IMR-90 (cell line): ENCODE data around the gene FRZB. TPM values are rescaled to one million over a fixed set of nuclear protein-coding genes. Genes with fewer than 3 reads are reported as not detected.

ENCODE experiments used
- ATAC-seq: fragments of 200-7000 bp; cut with Tn5 transposase; 2 replicates; pipeline ENCODE4 v1.9.1; 2020; ENCODE audit warnings: low read depth, mild to moderate bottlenecking, moderate library complexity
- BruUV-seq: library from RNA; stranded (reverse); fragments of 400-500 nt; replicated peaks from 2 replicates; lab custom pipeline; 2021; lab: Mats Ljungman, UMichigan
- CTCF ChIA-PET: fragments of 300-600 bp; formaldehyde crosslinking; extraction: SDS; loops from one replicate; lab custom pipeline; 2021; ENCODE audit warnings: antibody characterized with exemption; lab: Yijun Ruan, JAX
- POLR2A ChIA-PET: fragments of 300-600 bp; sonication (Branson Sonifier 250); formaldehyde crosslinking; loops from one replicate; lab custom pipeline; 2022; ENCODE audit warnings: antibody characterized with exemption; ENCODE audit not compliant: unreplicated experiment; lab: Charles Lee
- DNase-seq: peaks from one replicate; pipeline ENCODE4 v3.0.0; 2013
- H2AFZ ChIP-seq: replicated peaks from 2 replicates; pipeline ENCODE3; 2013; ENCODE audit warnings: low read length, mild to moderate bottlenecking; ENCODE audit not compliant: poor library complexity
- H2AK5ac ChIP-seq: 2 replicates; pipeline ENCODE4 v1.6.1; 2013; ENCODE audit warnings: low read depth, low read length, inconsistent platforms
- H2AK9ac ChIP-seq: replicated peaks from 2 replicates; pipeline ENCODE3; 2013; ENCODE audit warnings: mild to moderate bottlenecking, low read depth, low read length, moderate library complexity; ENCODE audit not compliant: poor library complexity
- H2BK120ac ChIP-seq: 2 replicates; pipeline ENCODE4 v1.6.1; 2013; ENCODE audit warnings: low read depth, low read length, inconsistent platforms
- H2BK15ac ChIP-seq: 3 replicates; pipeline ENCODE4 v1.6.1; 2013; ENCODE audit warnings: low read depth, low read length, inconsistent platforms
- H2BK20ac ChIP-seq: 2 replicates; pipeline ENCODE4 v1.6.1; 2013; ENCODE audit warnings: low read depth, mild to moderate bottlenecking, inconsistent platforms, low read length, moderate library complexity
- H2BK5ac ChIP-seq: 2 replicates; pipeline ENCODE4 v1.6.1; 2013; ENCODE audit warnings: mild to moderate bottlenecking, low read depth, low read length, inconsistent platforms; ENCODE audit not compliant: poor library complexity, severe bottlenecking
- H3K14ac ChIP-seq: replicated peaks from 2 replicates; pipeline ENCODE4 v1.6.1; 2013; ENCODE audit warnings: low read depth, low read length, inconsistent platforms
- H3K18ac ChIP-seq: 2 replicates; pipeline ENCODE4 v1.6.1; 2013; ENCODE audit warnings: low read depth, low read length, control low read depth
- H3K23ac ChIP-seq: 2 replicates; pipeline ENCODE4 v1.6.1; 2013; ENCODE audit warnings: low read depth, low read length, inconsistent platforms
- H3K27ac ChIP-seq: 2 replicates; pipeline ENCODE4 v1.5.1; 2013; ENCODE audit warnings: mild to moderate bottlenecking, control low read depth, low read length; ENCODE audit not compliant: insufficient read depth
- H3K27me3 ChIP-seq: 2 replicates; pipeline ENCODE4 v1.6.1; 2013; ENCODE audit warnings: low read length; ENCODE audit not compliant: control insufficient read depth, insufficient read depth
- H3K36me3 ChIP-seq: 2 replicates; pipeline ENCODE4 v1.6.1; 2013; ENCODE audit warnings: low read length, mixed read lengths; ENCODE audit not compliant: control insufficient read depth, insufficient read depth
- H3K4ac ChIP-seq: 2 replicates; pipeline ENCODE4 v1.6.1; 2013; ENCODE audit warnings: low read depth, low read length, inconsistent platforms
- H3K4me1 ChIP-seq: 2 replicates; pipeline ENCODE4 v1.6.1; 2013; ENCODE audit warnings: low read length, mixed read lengths; ENCODE audit not compliant: control insufficient read depth, insufficient read depth
- H3K4me2 ChIP-seq: 2 replicates; pipeline ENCODE4 v1.6.1; 2013; ENCODE audit warnings: low read depth, mild to moderate bottlenecking, control low read depth, low read length, moderate library complexity
- H3K4me3 ChIP-seq: 2 replicates; pipeline ENCODE4 v1.5.1; 2013; ENCODE audit warnings: low read depth, mild to moderate bottlenecking, control low read depth, low read length, moderate library complexity; ENCODE audit not compliant: insufficient read depth
- H3K56ac ChIP-seq: 2 replicates; pipeline ENCODE4 v1.6.1; 2013; ENCODE audit warnings: low read length, inconsistent platforms; ENCODE audit not compliant: insufficient read depth; ENCODE audit errors: extremely low read depth
- H3K79me1 ChIP-seq, 2 experiments: 2 replicates each; pipeline ENCODE4 v1.6.1; 2013; ENCODE audit warnings: low read length in 2 of 2, inconsistent platforms in 1 of 2, low read depth in 1 of 2
- H3K9ac ChIP-seq: 2 replicates; pipeline ENCODE4 v1.6.1; 2013; ENCODE audit warnings: low read depth, low read length, control low read depth
- H3K9me1 ChIP-seq: 2 replicates; pipeline ENCODE4 v1.6.1; 2013; ENCODE audit warnings: low read length, inconsistent platforms; ENCODE audit not compliant: insufficient read depth
- H3K9me3 ChIP-seq: 2 replicates; pipeline ENCODE4 v1.6.1; 2013; ENCODE audit warnings: low read length; ENCODE audit not compliant: control insufficient read depth, insufficient read depth
- H4K20me1 ChIP-seq: 2 replicates; pipeline ENCODE4 v1.6.1; 2013; ENCODE audit warnings: low read length, inconsistent platforms; ENCODE audit not compliant: insufficient read depth
- H4K5ac ChIP-seq: 2 replicates; pipeline ENCODE4 v1.6.1; 2013; ENCODE audit warnings: mild to moderate bottlenecking, low read depth, low read length, control low read depth
- H4K8ac ChIP-seq, 2 experiments: 2 replicates each; pipeline ENCODE4 v1.6.1; 2013; ENCODE audit warnings: low read depth in 2 of 2, low read length in 2 of 2, control low read depth in 1 of 2, inconsistent platforms in 1 of 2
- H4K91ac ChIP-seq: 2 replicates; pipeline ENCODE4 v1.6.1; 2013; ENCODE audit warnings: low read depth, low read length, inconsistent platforms; ENCODE audit not compliant: insufficient read depth
- CEBPB ChIP-seq: IDR thresholded peaks from 2 replicates; pipeline ENCODE4 v1.6.1; 2012; ENCODE audit warnings: low read depth, low read length, improper control_type of control experiment
- FOS ChIP-seq: fragments of 150-350 bp; IDR thresholded peaks from 2 replicates; pipeline ENCODE4 v1.6.1; 2016; ENCODE audit warnings: low read depth, low read length
- MAZ ChIP-seq: IDR thresholded peaks from 2 replicates; pipeline ENCODE4 v1.6.1; 2012; ENCODE audit warnings: low read depth, mild to moderate bottlenecking, low read length, improper control_type of control experiment, moderate library complexity, borderline replicate concordance
- NFE2L2 ChIP-seq: fragments of 150-350 bp; IDR thresholded peaks from 2 replicates; pipeline ENCODE4 v1.6.1; 2016; ENCODE audit warnings: low read depth, mild to moderate bottlenecking, low read length
- RAD21 ChIP-seq: IDR thresholded peaks from 2 replicates; pipeline ENCODE4 v1.6.1; 2012; ENCODE audit warnings: low read length, improper control_type of control experiment
- RCOR1 ChIP-seq: IDR thresholded peaks from 2 replicates; pipeline ENCODE4 v1.6.1; 2012; ENCODE audit warnings: mild to moderate bottlenecking, low read length, improper control_type of control experiment; ENCODE audit not compliant: insufficient replicate concordance
- SMC3 ChIP-seq: fragments of 150-350 bp; IDR thresholded peaks from 2 replicates; pipeline ENCODE4 v1.6.1; 2016; ENCODE audit warnings: low read depth, mild to moderate bottlenecking, antibody characterized with exemption, low read length, moderate library complexity
- WGBS, 2 experiments: methylation state at CpG; one replicate each; pipeline versions ENCODE4 v1.1.5 to v1.1.7; 2013; ENCODE audit warnings: missing lambda C conversion rate in 2 of 2; ENCODE audit not compliant: insufficient read length in 1 of 2; ENCODE audit errors: extremely low coverage in 2 of 2; 5-methylcytosine and 5-hydroxymethylcytosine counted together
- dilution Hi-C: fragments of 300-500 bp; cut with HindIII; formaldehyde crosslinking; loops from one replicate; pipeline ENCODE4 v1.14.3; 2018; ENCODE audit warnings: low sequenced_read_pairs; ENCODE audit not compliant: unreplicated experiment
- in situ Hi-C: fragments of 300-500 bp; cut with MboI; formaldehyde crosslinking; loops from 3 replicates; pipeline ENCODE4 v1.14.3; 2019; ENCODE audit warnings: low sequenced_read_pairs, inconsistent platforms, mixed read lengths
- intact Hi-C: fragments of 100-400 bp; cut with micrococcal nuclease; formaldehyde crosslinking; loops from 2 replicates; pipeline ENCODE4 v1.10.0; 2022
- polyA plus RNA-seq, 3 experiments: library from polyadenylated mRNA; depleted of rRNA; stranded (reverse); fragments of >200 nt; gene quantifications; 2 replicates each; pipeline ENCODE4 v1.2.3, GENCODE V29; 2012; ENCODE audit warnings: low replicate concordance in 1 of 3
- total RNA-seq: library from RNA; depleted of rRNA; stranded (reverse); fragments of >200 nt; gene quantifications from 2 replicates; pipeline ENCODE4 v1.2.3, GENCODE V29; 2012
- TF ChIP-seq, protein P1 (sequence below): fragments of 150-350 bp; IDR thresholded peaks from 2 replicates; pipeline ENCODE4 v1.6.1; 2016; ENCODE audit warnings: low read depth, mild to moderate bottlenecking, low read length, moderate library complexity, borderline replicate concordance
- TF ChIP-seq, protein P2 (sequence below): conservative IDR thresholded peaks from 2 replicates; pipeline ENCODE4 v1.5.1; 2012; ENCODE audit warnings: mild to moderate bottlenecking, low read depth, low read length, improper control_type of control experiment

FRZB gene
- total and polyA plus RNA-seq, 2 of the 4 experiments (the other 2 are of a cell fraction), result 0.18 to 1.2 TPM

DNA sequence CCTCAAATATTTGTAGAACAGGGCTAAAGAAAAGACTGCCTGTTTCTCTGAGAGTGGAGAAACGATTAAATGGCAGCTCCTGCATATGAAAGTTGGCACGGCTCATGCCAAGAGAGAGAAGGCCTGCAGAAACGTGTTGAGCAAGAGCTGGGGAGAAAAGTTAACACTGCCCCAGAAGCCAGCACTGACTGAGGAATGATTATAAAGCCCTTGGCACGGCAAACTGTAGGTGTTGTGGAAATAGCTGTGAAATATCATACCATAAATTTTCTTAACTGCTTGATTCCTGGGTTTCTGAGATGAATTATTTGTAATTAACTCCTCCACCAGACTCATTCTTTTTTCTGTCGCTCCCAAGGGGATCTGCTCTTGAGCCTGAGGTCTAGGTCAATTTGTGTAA is 4.3 kb downstream of the FRZB start:
- H3K27ac ChIP-seq, result no peak overlapping the region
- H4K20me1 ChIP-seq, result no peaks in the 10 kb centered on the region
- H3K27me3 ChIP-seq, result no peaks in the 10 kb centered on the region
- H3K4me3 ChIP-seq, result no peak overlapping the region
- TF ChIP-seq SMC3 (no peak), RAD21 (no peak), RCOR1 (no peak), FOS (no peak), CEBPB (no peak), MAZ (no peak), NFE2L2 (no peak)
- TF ChIP-seq, protein P1, sequence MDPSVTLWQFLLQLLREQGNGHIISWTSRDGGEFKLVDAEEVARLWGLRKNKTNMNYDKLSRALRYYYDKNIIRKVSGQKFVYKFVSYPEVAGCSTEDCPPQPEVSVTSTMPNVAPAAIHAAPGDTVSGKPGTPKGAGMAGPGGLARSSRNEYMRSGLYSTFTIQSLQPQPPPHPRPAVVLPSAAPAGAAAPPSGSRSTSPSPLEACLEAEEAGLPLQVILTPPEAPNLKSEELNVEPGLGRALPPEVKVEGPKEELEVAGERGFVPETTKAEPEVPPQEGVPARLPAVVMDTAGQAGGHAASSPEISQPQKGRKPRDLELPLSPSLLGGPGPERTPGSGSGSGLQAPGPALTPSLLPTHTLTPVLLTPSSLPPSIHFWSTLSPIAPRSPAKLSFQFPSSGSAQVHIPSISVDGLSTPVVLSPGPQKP, result no peak
- TF ChIP-seq, protein P2, sequence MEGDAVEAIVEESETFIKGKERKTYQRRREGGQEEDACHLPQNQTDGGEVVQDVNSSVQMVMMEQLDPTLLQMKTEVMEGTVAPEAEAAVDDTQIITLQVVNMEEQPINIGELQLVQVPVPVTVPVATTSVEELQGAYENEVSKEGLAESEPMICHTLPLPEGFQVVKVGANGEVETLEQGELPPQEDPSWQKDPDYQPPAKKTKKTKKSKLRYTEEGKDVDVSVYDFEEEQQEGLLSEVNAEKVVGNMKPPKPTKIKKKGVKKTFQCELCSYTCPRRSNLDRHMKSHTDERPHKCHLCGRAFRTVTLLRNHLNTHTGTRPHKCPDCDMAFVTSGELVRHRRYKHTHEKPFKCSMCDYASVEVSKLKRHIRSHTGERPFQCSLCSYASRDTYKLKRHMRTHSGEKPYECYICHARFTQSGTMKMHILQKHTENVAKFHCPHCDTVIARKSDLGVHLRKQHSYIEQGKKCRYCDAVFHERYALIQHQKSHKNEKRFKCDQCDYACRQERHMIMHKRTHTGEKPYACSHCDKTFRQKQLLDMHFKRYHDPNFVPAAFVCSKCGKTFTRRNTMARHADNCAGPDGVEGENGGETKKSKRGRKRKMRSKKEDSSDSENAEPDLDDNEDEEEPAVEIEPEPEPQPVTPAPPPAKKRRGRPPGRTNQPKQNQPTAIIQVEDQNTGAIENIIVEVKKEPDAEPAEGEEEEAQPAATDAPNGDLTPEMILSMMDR, result no peak
- peaks cover 3% of the 10 kb centered on the region; the same call in 1 of the 2 replicates for H3K4me1 ChIP-seq
- POLR2A ChIA-PET, result no interaction called here
- H3K9ac ChIP-seq, result no peak overlapping the region
- CTCF ChIA-PET, result interaction anchor here (1.5 kb wide), 1 partner anchor 10 kb away, joined by 5 read pairs; no protein-coding TSS in a partner anchor
- no peak overlapping the region for H2AK5ac ChIP-seq
- no peak overlapping the region for H2BK20ac ChIP-seq
- no peak overlapping the region for H3K4me2 ChIP-seq
- H3K9me1 ChIP-seq, result 0 out of 2 replicates have a peak, but pooled peaks cover 4% of the 10 kb centered on the region
- no peak for DNase-seq
- H3K79me1 ChIP-seq, result no peaks in the 10 kb centered on the region
- dilution Hi-C loops, result no loop called here
- no peak overlapping the region for H4K8ac ChIP-seq
- no peak overlapping the region for H2BK15ac ChIP-seq
- no peak overlapping the region for H2AK9ac ChIP-seq
- no peak overlapping the region for H2AFZ ChIP-seq
- no peak overlapping the region for H3K23ac ChIP-seq
- H2BK5ac ChIP-seq, result no peak overlapping the region
- H4K5ac ChIP-seq, result no peak overlapping the region
- BruUV-seq, result no TSS peak
- intact Hi-C loops, result no loop called here
- no peak overlapping the region for H2BK120ac ChIP-seq
- in situ Hi-C loops, result no loop called here
- H3K56ac ChIP-seq, result no peak overlapping the region
- WGBS, 2 experiments, result 40% methylated on average over 1 of the region's 5 CpGs; no CpG with 5 or more reads in 1 of the 2 experiments
- H3K36me3 ChIP-seq, result no peaks in the 10 kb centered on the region
- no peak for ATAC-seq
- H3K9me3 ChIP-seq, result no peaks in the 10 kb centered on the region
- H3K4ac ChIP-seq, result no peak overlapping the region
- no peak overlapping the region for H4K91ac ChIP-seq
- no peak overlapping the region for H3K14ac ChIP-seq
- no peak overlapping the region for H3K18ac ChIP-seq
